Natural killer cell (primary cell): ENCODE results near the gene SAC3D1. TPM values are rescaled to one million over a fixed set of nuclear protein-coding genes. Genes with fewer than 3 reads are reported as not detected.
A peak's percentile ranks its signal among the peaks of the same experiment; 100 is the strongest.

Experiments used
- ATAC-seq, 3 donors: fragments of 150-1000 bp in 2 of 3; fragments of 200-7000 bp in 1 of 3; cut with Tn5 transposase; 1 replicate in 1 of 3; 2 replicates in 2 of 3; pipeline ENCODE4 v1.10.0; 2021; ENCODE audit warnings: mild to moderate bottlenecking in 2 of 3, moderate library complexity in 2 of 3
- DNase-seq, 2 donors: peaks; one replicate each; pipeline versions ENCODE4 v3.0.0 to v3.0.0-alpha.2; 2013 to 2021; ENCODE audit warnings: mixed read lengths in 1 of 2
- H3K27ac ChIP-seq: one replicate; pipeline ENCODE4 v1.5.1; 2013; ENCODE audit warnings: mild to moderate bottlenecking, low read length
- H3K27me3 ChIP-seq: one replicate; pipeline ENCODE4 v1.6.1; 2013; ENCODE audit warnings: low read length; ENCODE audit not compliant: control insufficient read depth, insufficient read depth
- H3K36me3 ChIP-seq: one replicate; pipeline ENCODE4 v1.6.1; 2013; ENCODE audit warnings: low read length; ENCODE audit not compliant: control insufficient read depth, insufficient read depth
- H3K4me1 ChIP-seq: one replicate; pipeline ENCODE4 v1.6.1; 2013; ENCODE audit warnings: low read length; ENCODE audit not compliant: control insufficient read depth, insufficient read depth
- H3K4me3 ChIP-seq: one replicate; pipeline ENCODE4 v1.5.1; 2013; ENCODE audit warnings: low read length
- H3K9me3 ChIP-seq: one replicate; pipeline ENCODE4 v1.6.1; 2013; ENCODE audit warnings: low read length; ENCODE audit not compliant: control insufficient read depth, insufficient read depth
- H3K27ac Mint-ChIP-seq, 2 donors: one replicate each; pipeline ENCODE4 v1.8.0; 2022; ENCODE audit warnings: mild to moderate bottlenecking in 2 of 2, mixed read lengths in 2 of 2, moderate library complexity in 1 of 2
- H3K27me3 Mint-ChIP-seq, 2 donors: one replicate each; pipeline ENCODE4 v1.8.0; 2022; ENCODE audit warnings: low read depth in 2 of 2, mixed read lengths in 2 of 2
- H3K36me3 Mint-ChIP-seq: one replicate; pipeline ENCODE4 v1.8.0; 2022; ENCODE audit warnings: mixed read lengths
- H3K4me1 Mint-ChIP-seq, 2 donors: one replicate each; pipeline ENCODE4 v1.8.0; 2022; ENCODE audit warnings: mixed read lengths in 2 of 2
- H3K4me3 Mint-ChIP-seq: one replicate; pipeline ENCODE4 v1.8.0; 2022; ENCODE audit warnings: mild to moderate bottlenecking, moderate library complexity, mixed read lengths
- H3K9me3 Mint-ChIP-seq, 2 donors: one replicate each; pipeline ENCODE4 v1.8.0; 2022; ENCODE audit warnings: mixed read lengths in 2 of 2
- WGBS: methylation state at CpG from one replicate; pipeline ENCODE4 v1.1.7; 2013; ENCODE audit warnings: missing lambda C conversion rate; ENCODE audit not compliant: insufficient coverage; 5-methylcytosine and 5-hydroxymethylcytosine counted together
- intact Hi-C: fragments of 100-400 bp; cut with micrococcal nuclease; formaldehyde crosslinking; loops from one replicate; pipeline ENCODE4 v1.14.2; 2022
- total RNA-seq, 4 donors: library from RNA; stranded (reverse); fragments of 120-200 nt in 1 of 4; gene quantifications; one replicate each; pipeline versions ENCODE4 v1.2.3 to v1.2.4, GENCODE V29; 2013 to 2022
- TF ChIP-seq, protein P1 (sequence below): fragments of 200-600 bp; IDR thresholded peaks from one replicate; pipeline ENCODE4 v1.8.0; 2022; ENCODE audit warnings: antibody characterized with exemption

Gene SAC3D1
- total RNA-seq, 3 donors from 2014 or later (not counting 1 experiment from before 2014, with no cell fraction given) = 2.0 to 3.5 (median 2.8) TPM

DNA sequence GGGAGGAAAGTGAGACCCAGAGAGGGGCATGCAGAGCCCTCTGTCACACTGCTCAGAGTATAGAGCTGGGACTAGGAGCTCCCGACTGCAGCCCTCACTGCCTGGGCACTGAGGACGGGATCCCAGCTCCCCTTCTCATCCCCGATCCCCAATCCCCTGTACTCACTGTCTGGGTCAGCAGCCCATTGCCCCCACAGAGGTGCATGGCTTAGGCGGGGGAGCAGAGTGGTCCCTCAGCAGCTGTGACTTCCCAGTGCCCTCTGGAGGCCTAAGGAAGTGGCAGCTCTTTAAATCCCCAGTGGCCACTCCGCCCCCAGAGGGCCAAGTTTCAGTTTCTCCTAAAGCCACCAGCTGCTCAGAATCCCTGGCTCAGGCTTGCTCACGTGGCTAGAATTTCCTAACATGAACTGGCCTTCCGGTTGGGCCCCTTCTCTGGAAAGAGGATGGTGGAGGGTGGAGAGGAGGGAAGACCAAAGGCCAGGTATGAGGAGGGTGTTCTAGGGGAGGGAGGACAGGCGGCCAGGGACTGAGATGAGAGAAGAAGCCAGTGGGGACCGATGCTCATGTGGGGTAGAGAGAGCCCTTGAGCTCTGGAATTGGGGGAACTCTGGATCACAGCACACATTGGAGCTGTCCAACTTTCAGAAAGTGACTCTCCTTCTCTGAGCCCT is 44.2 kb upstream of the SAC3D1 start, which contains the start of gene BATF2:
Gene BATF2 (minus strand): TSS at position 262 of the 671 bp plus-strand sequence. CDS start 57 bp downstream, at position 205.
- Histone ChIP-seq H3K27me3 (no peaks in the 10 kb centered on the region), H3K4me1 (peaks cover 8% of the 10 kb centered on the region), H3K27ac (no peak within 1 kb of the TSS), H3K4me3 (peak within 1 kb of the TSS; percentile 0), H3K36me3 (no peaks in the 10 kb centered on the region), H3K9me3 (no peaks in the 10 kb centered on the region)
- TF ChIP-seq, protein P1, sequence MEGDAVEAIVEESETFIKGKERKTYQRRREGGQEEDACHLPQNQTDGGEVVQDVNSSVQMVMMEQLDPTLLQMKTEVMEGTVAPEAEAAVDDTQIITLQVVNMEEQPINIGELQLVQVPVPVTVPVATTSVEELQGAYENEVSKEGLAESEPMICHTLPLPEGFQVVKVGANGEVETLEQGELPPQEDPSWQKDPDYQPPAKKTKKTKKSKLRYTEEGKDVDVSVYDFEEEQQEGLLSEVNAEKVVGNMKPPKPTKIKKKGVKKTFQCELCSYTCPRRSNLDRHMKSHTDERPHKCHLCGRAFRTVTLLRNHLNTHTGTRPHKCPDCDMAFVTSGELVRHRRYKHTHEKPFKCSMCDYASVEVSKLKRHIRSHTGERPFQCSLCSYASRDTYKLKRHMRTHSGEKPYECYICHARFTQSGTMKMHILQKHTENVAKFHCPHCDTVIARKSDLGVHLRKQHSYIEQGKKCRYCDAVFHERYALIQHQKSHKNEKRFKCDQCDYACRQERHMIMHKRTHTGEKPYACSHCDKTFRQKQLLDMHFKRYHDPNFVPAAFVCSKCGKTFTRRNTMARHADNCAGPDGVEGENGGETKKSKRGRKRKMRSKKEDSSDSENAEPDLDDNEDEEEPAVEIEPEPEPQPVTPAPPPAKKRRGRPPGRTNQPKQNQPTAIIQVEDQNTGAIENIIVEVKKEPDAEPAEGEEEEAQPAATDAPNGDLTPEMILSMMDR = no peak
- Mint-ChIP-seq H3K9me3 (no peaks in the 10 kb centered on the region), H3K36me3 (no peaks in the 10 kb centered on the region), H3K4me1 (peaks cover 0 to 9% of the 10 kb centered on the region in 2 donors), H3K4me3 (no peak within 1 kb of the TSS), H3K27ac (peak within 1 kb of the TSS in 1 of 2 donors; percentile 53), H3K27me3 (no peaks in the 10 kb centered on the region)
- DNase-seq (peak in 1 of 2 donors; percentile 33), ATAC-seq (peak; percentile 54 to 61 (median 58))
- intact Hi-C loops = no loop called here
- WGBS = 29% methylated on average over 9 of the region's 9 CpGs

DNA sequence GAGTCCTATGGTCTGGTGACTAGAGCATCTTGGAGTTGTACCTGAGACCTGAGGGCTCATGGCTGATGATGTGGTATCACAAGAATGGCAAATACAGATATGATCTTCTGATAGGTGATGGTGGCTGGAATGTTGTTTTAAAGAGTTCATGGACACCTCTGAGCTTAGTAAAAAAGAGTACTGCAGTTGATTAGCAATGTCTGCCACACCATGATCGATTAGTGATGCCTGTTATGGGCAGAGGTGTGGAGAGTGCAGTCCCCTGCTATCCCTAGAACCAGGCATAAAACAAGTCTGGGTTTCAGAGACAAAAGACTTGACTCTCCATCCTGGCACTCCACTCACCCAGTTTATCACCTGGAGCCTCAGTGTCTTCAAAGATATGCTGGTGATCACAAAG is 42.9 kb upstream of the SAC3D1 start:
- WGBS = 56% methylated on average over 1 of the region's 1 CpG
- H3K27ac Mint-ChIP-seq = no peak overlapping the region

DNA sequence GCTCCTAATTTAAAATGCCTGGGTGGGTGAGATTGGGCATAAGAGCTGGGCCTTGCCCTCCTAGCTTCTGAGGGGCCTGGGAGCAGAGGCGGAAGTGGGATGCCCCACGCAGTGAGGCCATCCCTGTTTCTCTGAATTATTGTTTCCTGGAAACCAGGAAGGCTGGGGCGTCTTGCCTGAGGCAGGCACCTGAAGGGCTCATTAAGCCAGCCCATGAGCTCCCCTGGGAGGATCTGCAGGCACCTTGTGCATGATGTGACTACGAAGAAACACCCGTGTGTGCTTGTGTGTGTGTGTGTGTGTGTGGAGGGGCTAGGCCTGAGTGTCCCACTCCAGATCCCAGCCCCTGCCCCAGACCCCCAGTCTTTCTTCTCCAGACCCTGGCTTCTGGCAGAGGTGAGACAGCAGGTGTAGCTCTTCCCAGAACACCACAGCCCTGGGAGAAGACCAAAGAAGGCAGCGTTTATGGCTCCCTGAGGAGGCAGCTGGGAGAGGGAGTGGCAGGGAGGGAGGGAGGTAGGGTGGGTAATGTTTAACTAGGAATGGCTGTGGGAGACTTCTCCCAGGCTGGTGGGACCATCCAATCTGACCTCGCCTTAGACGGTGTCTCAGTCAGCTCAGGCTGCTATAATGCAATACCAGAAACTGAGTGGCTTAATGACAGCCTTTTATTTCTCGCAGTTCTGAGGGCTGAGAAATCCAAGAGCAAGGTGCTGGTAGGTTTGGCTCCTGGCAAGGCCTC is 42.1 kb upstream of the SAC3D1 start:
- Mint-ChIP-seq H3K4me3 (no peak overlapping the region), H3K4me1 (peaks cover 0 to 9% of the 10 kb centered on the region in 2 donors)
- H3K27ac ChIP-seq = no peak overlapping the region

More for the DNA sequence above, 42.9 kb upstream of the SAC3D1 start:
- TF ChIP-seq, protein P1 = no peak
- DNase-seq (no peak), ATAC-seq (no peak)
- Mint-ChIP-seq H3K4me3 (no peak overlapping the region), H3K4me1 (peaks cover 0 to 9% of the 10 kb centered on the region in 2 donors), H3K36me3 (no peaks in the 10 kb centered on the region), H3K27me3 (no peaks in the 10 kb centered on the region), H3K9me3 (no peaks in the 10 kb centered on the region)
- intact Hi-C loops = no loop called here
- Histone ChIP-seq H3K4me3 (no peak overlapping the region), H3K27me3 (no peaks in the 10 kb centered on the region), H3K36me3 (no peaks in the 10 kb centered on the region), H3K4me1 (peaks cover 8% of the 10 kb centered on the region), H3K27ac (no peak overlapping the region), H3K9me3 (no peaks in the 10 kb centered on the region)

More for the DNA sequence above, 42.1 kb upstream of the SAC3D1 start:
- Histone ChIP-seq H3K4me1 (peaks cover 8% of the 10 kb centered on the region), H3K36me3 (no peaks in the 10 kb centered on the region), H3K4me3 (no peak overlapping the region), H3K27me3 (no peaks in the 10 kb centered on the region), H3K9me3 (no peaks in the 10 kb centered on the region)
- TF ChIP-seq, protein P1 = no peak
- Mint-ChIP-seq H3K9me3 (no peaks in the 10 kb centered on the region), H3K27ac (no peak overlapping the region), H3K36me3 (no peaks in the 10 kb centered on the region), H3K27me3 (no peaks in the 10 kb centered on the region)
- DNase-seq (no peak), ATAC-seq (no peak)
- intact Hi-C loops = no loop called here
- 74% methylated on average over 8 of the region's 9 CpGs for WGBS
